H1 (cell line): ENCODE measurements around the gene OGFOD3. TPM values are rescaled to one million over a fixed set of nuclear protein-coding genes. Genes with fewer than 3 reads are reported as not detected.

Experiments
- CTCF ChIA-PET: fragments of 300-600 bp; sonication (Branson Sonifier 250); formaldehyde crosslinking; loops from one replicate; lab custom pipeline; 2021; ENCODE audit not compliant: partially characterized antibody; lab: Charles Lee
- POLR2A ChIA-PET: fragments of 300-600 bp; sonication (Branson Sonifier 250); formaldehyde crosslinking; loops from one replicate; lab custom pipeline; 2021; ENCODE audit warnings: inconsistent platforms; ENCODE audit not compliant: partially characterized antibody; lab: Charles Lee
- DNase-seq, 2 experiments: peaks; one replicate each; pipeline versions ENCODE4 v3.0.0 to v3.0.0-alpha.2; 2010 to 2022; ENCODE audit warnings: low spot score in 2 of 2, low read depth in 1 of 2, mixed read lengths in 1 of 2
- FAIRE-seq: peaks from 2 replicates; lab custom pipeline; 2011; peaks lifted over from hg19 to GRCh38; lab: Jason Lieb, UNC
- H2AFZ ChIP-seq: 2 replicates; pipeline ENCODE4 v1.8.1; 2012; ENCODE audit warnings: low read length, inconsistent platforms
- H2AK5ac ChIP-seq: 2 replicates; pipeline ENCODE4 v1.6.1; 2013; ENCODE audit warnings: low read depth, low read length
- H2BK120ac ChIP-seq: replicated peaks from 2 replicates; pipeline ENCODE3; 2013; ENCODE audit warnings: low read depth, low read length, inconsistent platforms
- H2BK12ac ChIP-seq: 2 replicates; pipeline ENCODE4 v1.6.1; 2013; ENCODE audit warnings: low read depth, low read length
- H2BK15ac ChIP-seq: 2 replicates; pipeline ENCODE4 v1.6.1; 2013; ENCODE audit warnings: low read length
- H2BK20ac ChIP-seq: 2 replicates; pipeline ENCODE4 v1.6.1; 2013; ENCODE audit warnings: low read length
- H2BK5ac ChIP-seq: 2 replicates; pipeline ENCODE4 v1.6.1; 2013; ENCODE audit warnings: low read depth, low read length
- H3K14ac ChIP-seq: 2 replicates; pipeline ENCODE4 v1.6.1; 2013; ENCODE audit warnings: inconsistent platforms; ENCODE audit not compliant: insufficient read length
- H3K18ac ChIP-seq: 2 replicates; pipeline ENCODE4 v1.6.1; 2013; ENCODE audit warnings: low read length; ENCODE audit errors: extremely low read depth
- H3K23ac ChIP-seq: 2 replicates; pipeline ENCODE4 v1.6.1; 2013; ENCODE audit warnings: inconsistent platforms; ENCODE audit not compliant: insufficient read length
- H3K23me2 ChIP-seq: 2 replicates; pipeline ENCODE4 v1.6.1; 2013; ENCODE audit warnings: low read depth, low read length
- H3K27ac ChIP-seq: 2 replicates; pipeline ENCODE4 v1.6.1; 2011; ENCODE audit warnings: low read depth, low read length, inconsistent platforms
- H3K27me3 ChIP-seq, 4 experiments: replicated peaks in 1 of 4; 1 replicate in 1 of 4; 2 replicates in 3 of 4; pipeline versions ENCODE4 v1.6.1 to v1.8.1; 2011 to 2013; ENCODE audit warnings: low read length in 3 of 4, mild to moderate bottlenecking in 3 of 4, inconsistent platforms in 2 of 4, mixed read lengths in 2 of 4, moderate library complexity in 1 of 4; ENCODE audit not compliant: control insufficient read depth in 3 of 4, insufficient read depth in 3 of 4; ENCODE audit errors: extremely low read depth in 1 of 4
- H3K36me3 ChIP-seq, 4 experiments: 2 replicates each; pipeline versions ENCODE4 v1.6.1 to v1.8.1; 2011 to 2013; ENCODE audit warnings: mild to moderate bottlenecking in 4 of 4, low read length in 3 of 4, moderate library complexity in 2 of 4, control low read depth in 1 of 4, inconsistent platforms in 1 of 4; ENCODE audit not compliant: insufficient read depth in 4 of 4, control insufficient read depth in 2 of 4
- H3K4ac ChIP-seq: replicated peaks from 2 replicates; pipeline ENCODE3; 2013; ENCODE audit warnings: low read length, low read depth, mixed read lengths, inconsistent platforms; ENCODE audit not compliant: insufficient read length
- H3K4me1 ChIP-seq, 4 experiments: replicated peaks in 1 of 4; 1 replicate in 1 of 4; 2 replicates in 3 of 4; pipeline versions ENCODE4 v1.6.1 to v1.8.1; 2011 to 2013; ENCODE audit warnings: low read length in 3 of 4, inconsistent platforms in 2 of 4, mixed read lengths in 1 of 4; ENCODE audit not compliant: insufficient read depth in 4 of 4, control insufficient read depth in 3 of 4
- H3K4me2 ChIP-seq, 2 experiments: 2 replicates each; pipeline versions ENCODE4 v1.6.1 to v1.8.1; 2011 to 2013; ENCODE audit warnings: low read depth in 2 of 2, low read length in 2 of 2, control low read depth in 1 of 2, inconsistent platforms in 1 of 2, mild to moderate bottlenecking in 1 of 2; ENCODE audit not compliant: insufficient read depth in 1 of 2
- H3K4me3 ChIP-seq, 4 experiments: fragments of 200-600, 300-600 bp in 1 of 4; sonication (generic), shearing (Covaris generic), sonication (Bioruptor Twin) in 1 of 4; 2 replicates each; pipeline versions ENCODE4 v1.5.1 to v1.8.1; 2011 to 2016; ENCODE audit warnings: low read length in 4 of 4, low read depth in 3 of 4, control low read depth in 2 of 4, inconsistent platforms in 2 of 4, mild to moderate bottlenecking in 2 of 4, mixed read lengths in 1 of 4, moderate library complexity in 1 of 4; ENCODE audit not compliant: insufficient read depth in 2 of 4; ENCODE audit errors: extremely low read depth in 1 of 4
- H3K56ac ChIP-seq: replicated peaks from 2 replicates; pipeline ENCODE3; 2013; ENCODE audit warnings: low read depth, mild to moderate bottlenecking, mixed read lengths, low read length, inconsistent platforms; ENCODE audit not compliant: insufficient read length
- H3K79me1 ChIP-seq: 2 replicates; pipeline ENCODE4 v1.6.1; 2013; ENCODE audit warnings: low read depth, low read length, control low read depth
- H3K79me2 ChIP-seq, 2 experiments: 2 replicates each; pipeline versions ENCODE4 v1.6.1 to v1.8.1; 2012 to 2013; ENCODE audit warnings: low read length in 2 of 2, mild to moderate bottlenecking in 2 of 2, inconsistent platforms in 1 of 2; ENCODE audit not compliant: insufficient read depth in 2 of 2, control insufficient read depth in 1 of 2
- H3K9ac ChIP-seq, 4 experiments: replicated peaks in 1 of 4; 1 replicate in 1 of 4; 2 replicates in 3 of 4; pipeline versions ENCODE4 v1.6.1 to v1.8.1; 2011 to 2013; ENCODE audit warnings: low read depth in 3 of 4, low read length in 3 of 4, control low read depth in 2 of 4, mild to moderate bottlenecking in 2 of 4, moderate library complexity in 2 of 4, inconsistent platforms in 1 of 4; ENCODE audit errors: extremely low read depth in 1 of 4
- H3K9me3 ChIP-seq, 2 experiments: 2 replicates each; pipeline versions ENCODE4 v1.6.1 to v1.8.1; 2012 to 2013; ENCODE audit warnings: mild to moderate bottlenecking in 2 of 2, moderate library complexity in 2 of 2, control low read depth in 1 of 2, inconsistent platforms in 1 of 2, low read depth in 1 of 2, low read length in 1 of 2, mixed read lengths in 1 of 2; ENCODE audit not compliant: insufficient read depth in 2 of 2
- H4K20me1 ChIP-seq, 2 experiments: replicated peaks in 1 of 2; 2 replicates each; pipeline versions ENCODE3 to v1.8.1; 2011 to 2013; ENCODE audit warnings: inconsistent platforms in 2 of 2, low read length in 2 of 2, mild to moderate bottlenecking in 1 of 2; ENCODE audit not compliant: insufficient read depth in 2 of 2, control insufficient read depth in 1 of 2
- H4K5ac ChIP-seq: 2 replicates; pipeline ENCODE4 v1.6.1; 2013; ENCODE audit warnings: low read length, low read depth, mixed read lengths, inconsistent platforms; ENCODE audit not compliant: insufficient read length
- H4K8ac ChIP-seq: 2 replicates; pipeline ENCODE4 v1.8.0; 2013; ENCODE audit warnings: mild to moderate bottlenecking, moderate library complexity, low read length, inconsistent platforms; ENCODE audit not compliant: insufficient read depth; ENCODE audit errors: extremely low read depth
- H4K91ac ChIP-seq: replicated peaks from 2 replicates; pipeline ENCODE3; 2013; ENCODE audit warnings: low read length, mixed read lengths, inconsistent platforms; ENCODE audit not compliant: insufficient read length
- RAD21 ChIP-seq, 2 experiments: IDR thresholded peaks in 1 of 2; conservative IDR thresholded peaks in 1 of 2; 2 replicates each; pipeline ENCODE4 v1.6.1; 2011; ENCODE audit warnings: low read depth in 2 of 2, low read length in 2 of 2, improper control_type of control experiment in 1 of 2, inconsistent platforms in 1 of 2, mild to moderate bottlenecking in 1 of 2, moderate library complexity in 1 of 2
- WGBS, 2 experiments: shearing (Covaris generic) in 1 of 2; methylation state at CpG; one replicate each; pipeline versions ENCODE4 v1.1.6 to v1.1.7; 2013 to 2015; ENCODE audit warnings: low lambda C conversion rate in 2 of 2, mixed read lengths in 2 of 2, inconsistent platforms in 1 of 2, low coverage in 1 of 2, missing lambda C conversion rate in 1 of 2; ENCODE audit not compliant: insufficient replicate concordance in 2 of 2, insufficient coverage in 1 of 2, insufficient read length in 1 of 2; ENCODE audit errors: extremely low coverage in 1 of 2, missing lambda C conversion rate in 1 of 2; 5-methylcytosine and 5-hydroxymethylcytosine counted together
- polyA plus RNA-seq, 7 experiments: library from polyadenylated mRNA; depleted of rRNA in 3 of 7; stranded (reverse) in 5 of 7; unstranded in 2 of 7; fragments of >200 nt in 5 of 7; fragments of 200-250 nt in 2 of 7; gene quantifications; 1 replicate in 5 of 7; 2 replicates in 1 of 7; 4 replicates in 1 of 7; pipeline versions ENCODE4 v1.2.1 to v1.2.3, GENCODE V29; 2011 to 2013; ENCODE audit warnings: missing spikeins in 2 of 7, mixed read lengths in 2 of 7
- total RNA-seq: library from RNA; stranded (reverse); fragmentation: NEBNext Ultra II Directional; extraction: Animal tissue kit (Norgen Biotek cat#: 25700); gene quantifications from 2 replicates; pipeline ENCODE4 v1.2.1, GENCODE V29; 2021

Gene OGFOD3
- total and polyA plus RNA-seq, 2 of the 8 experiments (the other 6 are each of a cell fraction or from before 2014, with no cell fraction given): 21.1 to 21.8 TPM

GRCh38 chr17:82373731-82374625, 44.4 kb downstream of the OGFOD3 start:
- H3K56ac ChIP-seq: no peak overlapping the region
- H3K4me1 ChIP-seq: peaks cover 0 to 6% (median 0%) of the 10 kb centered on the region in 4 experiments; a peak in 2 of 7 replicates
- DNase-seq: no peak
- no peaks in the 10 kb centered on the region; a peak in 1 of 4 replicates for H3K9me3 ChIP-seq
- no peak overlapping the region for H3K4me3 ChIP-seq
- peaks cover 7% of the 10 kb centered on the region; the same call in 1 of the 2 replicates for H3K23me2 ChIP-seq
- H3K14ac ChIP-seq: no peak overlapping the region
- peak overlapping the region; percentile 90; the same call in 1 of the 2 replicates for H2BK12ac ChIP-seq
- H4K20me1 ChIP-seq: peaks cover 0 to 4% of the 10 kb centered on the region in 2 experiments
- no peak overlapping the region for H3K4ac ChIP-seq
- H3K9ac ChIP-seq: no peak overlapping the region
- H3K79me2 ChIP-seq: no peaks in the 10 kb centered on the region
- no peaks in the 10 kb centered on the region for H3K36me3 ChIP-seq
- no peak overlapping the region for H4K91ac ChIP-seq
- H3K23ac ChIP-seq: no peak overlapping the region
- peak overlapping the region in 1 of 2 experiments; percentile 51; a peak in 1 of 4 replicates for H3K4me2 ChIP-seq
- ChIA-PET CTCF (interaction anchor here (1.3 to 2.5 kb wide), 2 partner anchors 11 to 51 kb away, joined by 3 to 6 read pairs; no protein-coding TSS in a partner anchor), POLR2A (interaction anchor here (3.2 kb wide), 1 partner anchor 10 kb away, joined by 14 read pairs; no protein-coding TSS in a partner anchor)
- H2BK15ac ChIP-seq: 0 out of 2 replicates have a peak overlapping the region, but pooled peaks have one; percentile 46
- no peak overlapping the region for H3K27ac ChIP-seq
- H3K27me3 ChIP-seq: peaks cover 29 to 65% (median 53%) of the 10 kb centered on the region in 4 experiments
- no peak overlapping the region for H2BK5ac ChIP-seq
- no peak overlapping the region for H2BK120ac ChIP-seq
- no peak for FAIRE-seq
- H4K5ac ChIP-seq: no peak overlapping the region
- 88% methylated on average over 28 of the region's 37 CpGs; no CpG with 5 or more reads in 1 of the 2 experiments for WGBS, 2 experiments
- no peaks in the 10 kb centered on the region for H3K79me1 ChIP-seq
- no peak overlapping the region for H2AFZ ChIP-seq
- no peak overlapping the region for H2BK20ac ChIP-seq
- no peak overlapping the region; the same call in 1 of the 2 replicates for H4K8ac ChIP-seq
- no peak overlapping the region for H2AK5ac ChIP-seq
- H3K18ac ChIP-seq: no peak overlapping the region
- no peak for TF ChIP-seq RAD21 (IDR thresholded peaks at IDR 0.05 in 1 of 2, conservative IDR thresholded peaks at IDR 0.05 in 1 of 2; ENCODE audit: low read depth in 2 of 2, low read length in 2 of 2)
